GM21529 (cell line): ENCODE results near the gene ICAM1.
A peak's percentile ranks its signal among the peaks of the same experiment; 100 is the strongest.
"Not testable (repeated sequence)": the region's sequence is repeated elsewhere in the genome, so short reads cannot be mapped to it uniquely, and the experiment has no call there.

Experiments
- ATAC-seq: cut with Tn5 transposase; IDR thresholded peaks from one replicate; pipeline ENCODE4 v1.9.1; 2021; ENCODE audit not compliant: unreplicated experiment

Gene ICAM1

GRCh38 chr19:10270616-10271394, at the start of gene ICAM1:
TSS of gene ICAM1 (plus strand) at chr19:10271120. CDS start at chr19:10271160, 40 bp downstream.
- ATAC-seq, result peak; percentile 49

- no peak for ATAC-seq
Observed at GRCh38 chr19:10222201-10222890, 48.6 kb upstream of the ICAM1 start.

GRCh38 chr19:10223488-10224213, 47.3 kb upstream of the ICAM1 start:
- no peak for ATAC-seq

- no peak for ATAC-seq
Observed at GRCh38 chr19:10224337-10224736, 46.6 kb upstream of the ICAM1 start.

- no peak for ATAC-seq
Observed at GRCh38 chr19:10226021-10226375, 44.9 kb upstream of the ICAM1 start.

GRCh38 chr19:10226376-10227025, 44.4 kb upstream of the ICAM1 start:
- no peak for ATAC-seq

- ATAC-seq, result no peak
Observed at GRCh38 chr19:10227026-10227971, 43.6 kb upstream of the ICAM1 start.

GRCh38 chr19:10228393-10228792, 42.5 kb upstream of the ICAM1 start:
- no peak for ATAC-seq

GRCh38 chr19:10228920-10229319, 42.0 kb upstream of the ICAM1 start:
- ATAC-seq, result no peak

GRCh38 chr19:10230173-10230860, 40.6 kb upstream of the ICAM1 start:
- no peak for ATAC-seq

GRCh38 chr19:10230861-10231611, 39.9 kb upstream of the ICAM1 start, which contains the start of gene S1PR2:
TSS of gene S1PR2 (minus strand) at chr19:10231331. CDS start at chr19:10224905, 6,426 bp downstream.
- ATAC-seq, result no peak

GRCh38 chr19:10231612-10232228, 39.2 kb upstream of the ICAM1 start:
- ATAC-seq, result no peak

GRCh38 chr19:10233946-10234345, 37.0 kb upstream of the ICAM1 start:
- ATAC-seq, result no peak

- ATAC-seq, result no peak
Observed at GRCh38 chr19:10235003-10235402, 35.9 kb upstream of the ICAM1 start.

GRCh38 chr19:10235409-10235808, 35.5 kb upstream of the ICAM1 start:
- ATAC-seq, result not testable (repeated sequence)

GRCh38 chr19:10237702-10238101, 33.2 kb upstream of the ICAM1 start:
- no peak for ATAC-seq

- no peak for ATAC-seq
Observed at GRCh38 chr19:10238172-10238783, 32.6 kb upstream of the ICAM1 start.
